ENCODE measurements around the gene CADPS. TPM values are rescaled to one million over a fixed set of nuclear protein-coding genes. Genes with fewer than 3 reads are reported as not detected.

Gene CADPS
- total RNA-seq (2014; rRNA removed; shearing (Covaris generic)): 0.84 TPM in 1 of 2 replicates, not detected in the other

DNA sequence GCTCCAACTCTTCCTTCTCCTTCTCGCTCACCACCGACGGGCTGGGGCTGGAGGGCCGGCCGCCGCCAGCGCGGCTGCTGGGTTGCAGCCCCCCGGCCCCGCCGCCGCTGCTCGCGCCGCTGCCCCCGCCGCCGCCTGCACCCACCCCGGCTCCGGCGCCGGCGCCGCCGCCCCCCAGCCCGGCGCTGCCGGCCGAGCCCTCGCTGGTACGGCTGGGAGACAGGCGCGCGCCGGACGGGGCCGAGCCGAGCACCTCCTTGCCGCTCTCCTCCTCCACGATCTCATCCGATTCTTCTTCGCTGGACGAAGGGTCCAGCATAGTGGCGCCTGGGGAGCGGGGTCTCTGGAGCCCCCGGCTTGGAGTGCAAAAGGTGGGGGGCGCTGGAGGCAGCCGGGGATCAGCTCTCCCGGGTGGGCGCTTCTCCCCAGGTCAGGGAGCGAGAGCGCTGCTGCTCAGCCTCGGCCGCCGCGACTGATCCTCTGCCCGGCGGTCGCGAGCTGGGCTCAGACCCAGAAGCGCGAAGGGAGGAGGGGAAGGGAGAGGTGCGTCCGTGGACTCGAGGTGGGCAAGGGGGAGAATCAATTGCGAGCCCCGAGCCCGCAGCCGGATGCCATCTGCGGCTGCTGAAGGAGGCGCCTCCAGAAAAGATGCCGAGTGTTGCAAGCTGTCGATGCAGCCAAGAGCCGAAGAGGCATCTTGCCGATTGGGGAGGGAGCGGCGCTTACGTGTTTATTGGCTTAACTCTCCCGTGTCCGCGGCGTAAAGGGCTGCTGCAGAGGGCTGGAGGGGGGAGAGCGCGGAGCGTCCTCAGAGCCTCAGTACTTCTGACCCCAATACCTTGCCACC is at the start of gene CADPS:
Gene CADPS (minus strand): TSS at position 706 of the 847 bp plus-strand sequence. CDS start 387 bp downstream, at position 319.
- DNase-seq (ENCODE audit: low read depth): no peak

DNA sequence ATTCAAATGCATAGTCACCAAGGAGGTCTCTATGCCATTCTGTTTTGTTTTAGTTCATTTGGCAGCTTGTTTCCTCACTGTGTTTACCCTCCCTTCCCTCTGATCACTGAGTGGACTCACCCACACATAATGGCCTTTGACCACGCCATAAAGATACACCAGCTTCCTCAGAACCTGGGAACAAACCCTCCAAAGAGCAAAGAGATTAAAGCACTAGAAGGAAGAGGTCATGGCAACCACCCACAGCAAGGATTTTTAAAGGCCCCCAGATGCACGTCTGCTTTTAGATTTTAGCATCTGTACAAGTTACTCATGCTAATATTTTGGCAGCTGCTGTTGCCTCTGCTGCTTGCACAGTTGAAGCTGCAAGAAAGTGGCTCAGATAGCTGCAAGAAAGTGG is 47.9 kb upstream of the CADPS start:
- DNase-seq (ENCODE audit: low read depth): no peak

DNA sequence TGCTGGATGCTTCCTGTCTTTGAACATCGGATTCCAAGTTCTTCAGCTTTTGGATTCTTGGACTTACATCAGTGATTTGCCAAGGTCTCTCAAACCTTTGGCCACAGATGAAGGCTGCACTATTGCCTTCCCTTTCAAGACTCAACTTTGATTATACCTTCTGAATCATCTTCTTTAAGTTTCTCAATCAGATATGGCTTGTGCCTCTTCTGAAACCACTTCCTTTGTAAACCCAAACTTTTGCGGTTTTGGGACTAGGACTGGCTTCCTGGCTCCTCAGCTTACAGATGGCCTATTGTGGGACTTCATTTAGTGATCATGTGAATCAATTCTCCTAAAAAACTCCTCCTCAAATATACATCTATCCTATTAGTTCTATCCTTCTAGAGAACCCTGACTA is 47.1 kb upstream of the CADPS start:
- DNase-seq (ENCODE audit: low read depth): peak; percentile 7

DNA sequence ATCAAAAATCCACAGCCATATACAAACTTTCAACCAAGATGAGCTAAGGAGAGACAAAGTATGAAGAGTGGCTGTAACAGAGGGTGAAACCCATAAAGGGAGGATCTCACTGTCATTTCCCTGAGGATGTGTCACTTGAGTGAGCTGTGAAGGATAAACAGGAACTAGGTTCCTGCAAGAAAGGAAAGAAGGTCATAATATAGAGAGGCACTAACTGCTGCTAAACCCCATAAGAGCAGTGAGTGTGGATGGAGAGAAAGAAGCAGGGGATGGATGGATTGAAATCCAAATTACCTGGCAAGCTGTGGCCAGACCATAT is 45.2 kb upstream of the CADPS start:
- no peak for DNase-seq (ENCODE audit: low read depth)

DNA sequence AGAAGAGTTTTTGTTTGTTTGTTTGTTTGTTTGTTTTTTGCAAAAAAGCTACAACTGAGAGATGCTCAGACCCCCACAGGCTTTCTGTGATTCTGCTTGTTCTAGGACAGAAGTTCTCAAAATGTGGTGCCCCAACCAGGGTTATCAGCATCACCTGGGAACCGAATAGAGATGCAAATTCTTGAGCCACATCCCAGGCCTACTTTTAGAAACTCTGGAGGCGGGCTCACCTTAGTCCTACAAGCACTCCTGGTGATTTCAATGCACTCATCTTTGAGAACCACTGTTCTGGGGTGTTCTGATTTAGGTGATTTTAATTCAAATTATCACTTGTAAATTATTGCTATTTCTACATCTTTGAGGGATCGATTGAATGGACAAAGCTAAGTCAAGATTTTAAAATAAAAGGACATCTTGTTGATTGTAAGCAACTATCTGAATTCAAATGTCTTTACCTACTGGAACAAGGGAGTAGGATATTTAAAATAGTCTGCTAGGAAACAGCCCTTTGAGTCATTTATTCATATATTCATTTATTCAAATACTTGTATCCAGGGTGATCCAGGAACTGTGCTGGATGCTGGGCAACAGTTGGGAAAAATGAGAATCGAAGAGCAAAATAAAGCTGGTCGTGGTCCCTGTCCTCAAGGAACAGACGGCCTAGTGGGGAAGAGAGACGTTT is 44.7 kb upstream of the CADPS start:
- no peak for DNase-seq (ENCODE audit: low read depth)

DNA sequence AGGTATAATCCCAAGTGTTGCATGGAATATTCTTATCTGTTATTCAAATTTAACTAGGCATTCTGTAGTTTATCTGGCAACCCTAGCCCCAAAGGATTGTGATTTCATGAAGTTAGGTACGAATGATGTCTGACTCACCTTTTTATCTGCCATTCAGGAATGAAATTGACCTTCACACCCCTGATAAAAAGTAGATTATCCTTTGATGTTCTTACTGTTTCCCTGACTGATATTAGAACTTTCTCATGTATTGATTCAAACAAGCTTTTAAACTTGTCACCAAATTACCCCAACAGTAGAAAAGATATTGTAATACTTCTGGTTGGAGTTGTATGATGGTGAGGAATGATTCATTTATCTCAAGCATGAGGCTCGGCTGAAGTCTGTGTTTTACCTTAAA is 43.6 kb upstream of the CADPS start:
- DNase-seq (ENCODE audit: low read depth): no peak

- no peak for DNase-seq (ENCODE audit: low read depth)
Observed at GRCh38 chr3:62918131-62918530, 42.9 kb upstream of the CADPS start.

GRCh38 chr3:62911526-62911925 is 36.3 kb upstream of the CADPS start:
- DNase-seq (ENCODE audit: low read depth): no peak

DNA sequence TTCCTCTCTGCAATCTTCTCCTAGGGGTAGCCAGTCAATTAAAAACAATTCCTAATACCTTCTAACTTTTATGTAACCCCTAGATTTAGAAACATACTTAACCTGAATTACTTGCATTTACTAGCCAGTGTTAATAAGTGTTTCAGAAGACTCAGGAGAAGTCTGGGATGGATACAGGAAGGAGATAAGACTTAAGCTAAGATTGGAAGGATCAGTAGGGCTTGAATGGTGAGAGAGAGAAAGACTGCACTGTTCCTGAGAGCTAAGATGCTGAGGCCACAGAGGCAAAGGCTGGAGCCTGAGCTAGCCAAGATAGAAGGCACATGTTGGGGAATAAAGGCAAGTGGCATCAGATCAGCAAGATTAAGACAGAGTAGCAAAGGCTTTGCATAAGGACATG is 30.1 kb upstream of the CADPS start:
- no peak for DNase-seq (ENCODE audit: low read depth)

GRCh38 chr3:62898530-62899496 is 23.6 kb upstream of the CADPS start:
- DNase-seq (ENCODE audit: low read depth): no peak

DNA sequence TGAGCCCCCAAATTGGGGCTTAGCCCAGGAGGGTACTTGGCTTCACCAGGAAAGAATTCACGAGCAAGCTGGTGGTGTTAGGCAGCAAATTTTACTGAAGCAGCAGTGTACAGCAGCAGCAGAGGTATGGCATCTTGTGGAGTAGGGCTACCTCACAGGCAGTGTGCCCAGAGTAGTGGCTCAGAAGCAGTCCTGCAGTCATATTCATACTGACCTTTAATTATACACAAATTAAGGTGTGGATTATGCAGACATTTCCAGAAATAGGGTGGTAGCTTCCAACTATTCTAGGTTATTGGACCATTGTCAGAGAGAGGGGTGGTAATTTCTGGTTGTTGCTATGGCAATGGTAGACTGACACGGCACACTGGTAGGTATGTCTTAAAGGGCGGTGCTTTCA is 20.7 kb upstream of the CADPS start:
- no peak for DNase-seq (ENCODE audit: low read depth)

DNA sequence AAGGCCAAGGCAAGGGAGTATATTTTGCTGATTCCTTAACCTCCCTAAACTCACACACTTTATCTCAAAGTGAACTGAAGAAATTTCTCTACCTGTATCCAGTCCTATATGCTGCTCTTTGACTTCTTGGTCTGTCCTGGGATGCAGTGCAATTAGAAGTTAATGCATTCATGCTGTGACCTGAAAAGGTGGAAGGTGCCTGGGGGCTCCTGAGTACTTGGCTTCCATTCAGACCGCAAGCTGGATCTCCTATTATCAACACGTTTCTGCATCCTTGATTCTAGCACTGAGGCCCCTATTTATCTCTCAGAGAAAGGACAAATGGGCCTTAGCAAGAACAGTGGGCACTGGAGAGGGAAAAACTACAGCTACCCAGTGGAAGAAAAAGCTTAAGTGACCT is 17.7 kb upstream of the CADPS start:
- no peak for DNase-seq (ENCODE audit: low read depth)

DNA sequence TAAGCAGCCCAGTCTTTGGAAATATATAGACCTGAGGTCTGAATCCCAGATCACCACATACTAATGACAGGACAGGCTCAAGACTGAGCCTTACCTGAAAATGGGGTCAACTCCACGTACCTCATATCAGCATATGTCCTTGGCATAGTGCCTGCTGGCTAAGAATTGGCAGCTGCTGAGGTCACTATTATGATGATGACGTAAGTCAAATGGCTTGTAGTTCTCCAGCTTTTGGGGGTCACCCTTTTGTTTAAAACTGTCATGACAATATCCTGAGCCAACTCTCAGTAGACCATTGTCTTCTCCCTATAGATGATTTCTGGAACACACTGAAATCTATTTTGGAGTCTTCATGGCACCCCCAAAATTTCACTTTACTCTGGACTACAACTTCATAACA is 16.8 kb upstream of the CADPS start:
- DNase-seq (ENCODE audit: low read depth): no peak

DNA sequence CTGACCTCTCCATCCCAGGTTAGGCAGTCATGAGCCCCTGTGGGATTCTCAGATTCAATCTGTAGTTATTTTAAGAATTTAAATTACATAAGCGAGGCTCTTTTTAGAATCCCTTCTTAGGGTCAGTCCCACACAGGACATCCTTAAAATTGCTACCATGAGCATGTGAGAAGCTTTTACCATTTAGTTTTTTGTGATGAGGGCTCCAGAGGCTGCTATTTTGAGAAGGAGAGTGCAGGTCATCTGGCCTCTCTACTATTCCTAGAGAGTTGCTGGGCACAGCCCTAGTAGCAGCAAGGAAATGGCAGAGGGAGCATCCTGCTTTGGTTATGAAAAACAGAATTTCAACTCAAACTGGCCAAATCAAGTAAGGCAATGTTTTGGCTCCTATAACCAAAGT is 13.6 kb upstream of the CADPS start:
- no peak for DNase-seq (ENCODE audit: low read depth)

DNA sequence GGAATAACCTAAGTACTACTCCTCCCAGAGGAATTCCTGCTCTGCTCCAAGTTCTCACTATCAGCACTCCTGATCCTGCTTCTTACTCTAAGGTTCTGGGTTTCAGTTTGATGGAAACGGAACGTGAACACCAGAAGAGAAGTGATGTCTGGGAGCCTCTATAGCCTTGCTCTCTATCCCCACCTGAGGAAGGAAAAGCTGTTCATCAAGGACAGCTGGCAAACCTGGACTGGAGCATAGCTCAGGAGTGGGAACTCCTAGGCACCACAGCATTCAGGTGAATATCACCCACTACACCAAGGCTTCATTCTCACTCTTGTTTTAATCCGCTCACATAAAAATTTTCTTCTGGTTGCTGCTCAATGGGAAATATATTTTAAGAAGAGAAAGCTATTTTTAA is 13.0 kb upstream of the CADPS start:
- no peak for DNase-seq (ENCODE audit: low read depth)

- DNase-seq (ENCODE audit: low read depth): no peak
Observed at GRCh38 chr3:62885136-62885535, 9.9 kb upstream of the CADPS start.

DNA sequence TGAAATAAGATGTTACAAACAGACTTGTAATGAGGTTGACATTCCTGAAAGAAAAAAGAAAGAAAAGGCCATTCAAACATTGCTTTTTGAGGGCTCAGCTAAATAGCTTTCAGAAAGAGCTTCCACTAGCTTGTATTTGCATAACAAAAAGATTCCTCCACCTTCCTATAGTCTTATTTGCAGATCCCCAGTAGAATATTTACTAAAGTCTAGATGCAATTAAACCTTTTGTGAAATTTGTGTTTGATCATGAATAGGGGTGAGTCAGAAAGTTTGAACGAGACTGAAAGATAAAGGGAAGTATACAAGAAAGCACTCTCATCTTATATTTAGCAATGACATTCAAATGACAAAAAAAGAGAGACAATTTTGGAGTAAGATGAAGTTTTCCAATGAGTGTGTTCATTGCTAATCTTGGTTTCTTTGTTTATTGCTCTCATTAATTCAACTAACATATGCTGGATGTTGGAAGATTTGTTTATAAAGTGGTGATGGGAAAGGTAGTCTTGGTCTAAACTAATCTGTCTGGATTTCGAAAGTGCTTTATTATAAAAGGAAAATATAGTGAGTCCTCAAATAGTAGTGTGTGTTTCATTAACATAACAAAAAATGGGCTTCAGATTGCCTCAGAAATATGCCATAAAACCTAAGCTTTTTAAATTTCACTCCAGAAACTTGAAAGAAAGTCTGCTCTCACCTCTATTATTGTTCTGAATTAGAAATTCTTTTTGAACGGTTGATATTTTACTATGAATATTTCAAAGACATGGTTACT is 9.1 kb upstream of the CADPS start:
- no peak for DNase-seq (ENCODE audit: low read depth)

GRCh38 chr3:62882676-62883200 is 7.5 kb upstream of the CADPS start:
- DNase-seq (ENCODE audit: low read depth): no peak

DNA sequence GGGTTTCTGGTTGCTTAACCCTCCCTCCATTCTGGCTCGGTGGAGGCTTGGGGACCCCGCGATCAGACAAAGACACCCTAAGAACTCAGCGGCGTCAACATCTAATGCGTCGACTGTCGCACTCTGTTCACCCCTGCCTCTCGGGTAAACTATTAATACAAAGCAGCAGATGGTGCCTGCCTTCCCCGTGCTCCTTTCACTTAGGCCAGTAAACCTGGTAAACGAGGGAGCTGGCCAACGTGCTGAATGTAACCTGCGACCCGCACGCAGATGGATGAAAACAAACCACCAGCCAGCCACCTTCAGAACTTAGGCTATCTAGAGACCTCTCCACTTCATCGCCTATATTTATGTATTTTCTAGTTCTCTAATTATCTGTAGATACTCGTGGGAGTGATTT is 848 bp upstream of the CADPS start:
- DNase-seq (ENCODE audit: low read depth): peak; percentile 11

DNA sequence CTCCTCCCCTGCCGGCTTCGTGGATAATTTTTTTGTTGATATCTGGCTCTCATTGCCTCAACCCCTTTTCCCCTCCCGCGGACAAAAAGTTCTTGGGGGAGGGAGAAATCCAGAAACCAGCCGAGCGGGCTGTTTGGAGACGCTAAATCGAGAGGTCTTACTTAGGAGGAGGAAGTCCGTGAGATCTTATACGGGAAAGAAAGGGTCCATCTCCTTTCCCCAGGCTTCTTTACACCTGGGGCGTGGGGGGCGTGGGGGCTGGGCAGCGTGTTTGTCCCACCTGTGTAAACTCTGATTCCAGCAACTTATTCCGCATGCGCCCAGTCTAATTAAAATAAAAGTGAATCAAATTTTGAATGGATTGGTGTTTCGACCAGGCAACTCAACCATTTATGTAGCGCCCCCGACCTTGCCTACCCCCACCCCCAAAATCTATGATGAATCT is 364 bp upstream of the CADPS start:
- no peak for DNase-seq (ENCODE audit: low read depth)

Measured in M059J (cell line).